H1 (cell line): ENCODE measurements around the gene BTBD1. TPM values are rescaled to one million over a fixed set of nuclear protein-coding genes. Genes with fewer than 3 reads are reported as not detected.

Source experiments
- ASH2L ChIP-seq: fragments of 200-600, 300-600 bp; sonication (generic); IDR thresholded peaks from one replicate; pipeline ENCODE4 v1.7.1; 2017; ENCODE audit warnings: low read length
- CHD7 ChIP-seq: fragments of 300-600 bp; sonication (generic); IDR thresholded peaks from 2 replicates; pipeline ENCODE4 v1.7.1; 2012; ENCODE audit warnings: low read length, moderate library complexity, mild to moderate bottlenecking, inconsistent platforms; ENCODE audit not compliant: insufficient replicate concordance
- EGR1 ChIP-seq: IDR thresholded peaks from 2 replicates; pipeline ENCODE4 v1.6.1; 2011; ENCODE audit warnings: low read depth, low read length, borderline replicate concordance
- EZH2 ChIP-seq: fragments of 200-600 bp; sonication (generic); IDR thresholded peaks from 2 replicates; pipeline ENCODE4 v1.7.1; 2012; ENCODE audit warnings: low read depth, mild to moderate bottlenecking, moderate library complexity, low read length, inconsistent platforms; ENCODE audit not compliant: severe bottlenecking
- PHF8 ChIP-seq: fragments of 200-600 bp; sonication (generic); conservative IDR thresholded peaks from 2 replicates; pipeline ENCODE4 v1.7.1; 2012; ENCODE audit warnings: low read depth, mild to moderate bottlenecking, inconsistent platforms, low read length, moderate library complexity
- RAD21 ChIP-seq, 2 experiments: IDR thresholded peaks in 1 of 2; conservative IDR thresholded peaks in 1 of 2; 2 replicates each; pipeline ENCODE4 v1.6.1; 2011; ENCODE audit warnings: low read depth in 2 of 2, low read length in 2 of 2, improper control_type of control experiment in 1 of 2, inconsistent platforms in 1 of 2, mild to moderate bottlenecking in 1 of 2, moderate library complexity in 1 of 2
- SIN3A ChIP-seq, 2 experiments: IDR thresholded peaks in 1 of 2; conservative IDR thresholded peaks in 1 of 2; 2 replicates each; pipeline ENCODE4 v1.6.1; 2011 to 2012; ENCODE audit warnings: low read length in 2 of 2, improper control_type of control experiment in 1 of 2, low read depth in 1 of 2, mild to moderate bottlenecking in 1 of 2
- SIRT6 ChIP-seq: IDR thresholded peaks from one replicate; pipeline ENCODE4 v1.7.1; 2012; ENCODE audit warnings: low read length, inconsistent platforms
- SP4 ChIP-seq: IDR thresholded peaks from 2 replicates; pipeline ENCODE4 v1.6.1; 2012; ENCODE audit warnings: low read length, inconsistent platforms
- TEAD4 ChIP-seq: IDR thresholded peaks from 2 replicates; pipeline ENCODE4 v1.6.1; 2012; ENCODE audit warnings: low read depth, low read length, inconsistent platforms, mixed read lengths
- polyA plus RNA-seq, 7 experiments: library from polyadenylated mRNA; depleted of rRNA in 3 of 7; stranded (reverse) in 5 of 7; unstranded in 2 of 7; fragments of >200 nt in 5 of 7; fragments of 200-250 nt in 2 of 7; gene quantifications; 1 replicate in 5 of 7; 2 replicates in 1 of 7; 4 replicates in 1 of 7; pipeline versions ENCODE4 v1.2.1 to v1.2.3, GENCODE V29; 2011 to 2013; ENCODE audit warnings: missing spikeins in 2 of 7, mixed read lengths in 2 of 7
- total RNA-seq: library from RNA; stranded (reverse); fragmentation: NEBNext Ultra II Directional; extraction: Animal tissue kit (Norgen Biotek cat#: 25700); gene quantifications from 2 replicates; pipeline ENCODE4 v1.2.1, GENCODE V29; 2021
- TF ChIP-seq, protein P1 (sequence below): IDR thresholded peaks from 2 replicates; pipeline ENCODE4 v1.6.1; 2011; ENCODE audit warnings: low read length, improper control_type of control experiment

BTBD1 gene
- total and polyA plus RNA-seq, 2 of the 8 experiments (the other 6 are each of a cell fraction or from before 2014, with no cell fraction given) = 18.6 to 39.5 TPM

DNA sequence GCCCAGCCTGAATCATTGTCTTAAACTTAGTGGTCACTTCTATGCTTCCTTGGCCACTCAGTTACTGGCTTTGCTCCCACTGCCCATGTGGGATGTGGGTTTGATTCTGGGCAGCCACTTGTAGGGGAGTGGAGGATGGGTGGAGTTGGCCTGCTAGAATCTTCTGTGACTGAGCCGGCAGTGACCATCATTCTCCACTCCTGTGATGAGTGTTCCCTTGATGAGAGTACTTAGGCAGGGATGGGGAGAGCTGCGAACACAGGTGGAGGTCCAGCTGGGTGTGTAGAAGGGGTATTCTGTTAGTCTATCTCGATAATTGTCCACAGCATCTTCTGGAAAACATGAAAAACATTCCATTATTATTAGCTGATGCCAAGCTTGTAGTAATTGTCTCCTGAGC is 48.4 kb upstream of the BTBD1 start (continued):
- TF ChIP-seq CHD7 (no peak), EGR1 (no peak), ASH2L (no peak), EZH2 (no peak), SIRT6 (no peak), SP4 (no peak), TEAD4 (no peak), PHF8 (no peak), RAD21 (IDR thresholded peaks at IDR 0.05 in 1 of 2, conservative IDR thresholded peaks at IDR 0.05 in 1 of 2; ENCODE audit: low read depth in 2 of 2, low read length in 2 of 2) (no peak), SIN3A (conservative IDR thresholded peaks at IDR 0.05 in 1 of 2, IDR thresholded peaks at IDR 0.05 in 1 of 2; ENCODE audit: low read depth in 1 of 2, low read length in 2 of 2) (no peak)
- TF ChIP-seq, protein P1, sequence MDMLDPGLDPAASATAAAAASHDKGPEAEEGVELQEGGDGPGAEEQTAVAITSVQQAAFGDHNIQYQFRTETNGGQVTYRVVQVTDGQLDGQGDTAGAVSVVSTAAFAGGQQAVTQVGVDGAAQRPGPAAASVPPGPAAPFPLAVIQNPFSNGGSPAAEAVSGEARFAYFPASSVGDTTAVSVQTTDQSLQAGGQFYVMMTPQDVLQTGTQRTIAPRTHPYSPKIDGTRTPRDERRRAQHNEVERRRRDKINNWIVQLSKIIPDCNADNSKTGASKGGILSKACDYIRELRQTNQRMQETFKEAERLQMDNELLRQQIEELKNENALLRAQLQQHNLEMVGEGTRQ = no peak
